NCI-H82 (cell line): ENCODE data around the gene WDR6.

ENCODE experiments used
- DNase-seq: peaks from one replicate; lab custom pipeline; 2025; lab: John Stamatoyannopoulos, UW

The WDR6 gene

DNA sequence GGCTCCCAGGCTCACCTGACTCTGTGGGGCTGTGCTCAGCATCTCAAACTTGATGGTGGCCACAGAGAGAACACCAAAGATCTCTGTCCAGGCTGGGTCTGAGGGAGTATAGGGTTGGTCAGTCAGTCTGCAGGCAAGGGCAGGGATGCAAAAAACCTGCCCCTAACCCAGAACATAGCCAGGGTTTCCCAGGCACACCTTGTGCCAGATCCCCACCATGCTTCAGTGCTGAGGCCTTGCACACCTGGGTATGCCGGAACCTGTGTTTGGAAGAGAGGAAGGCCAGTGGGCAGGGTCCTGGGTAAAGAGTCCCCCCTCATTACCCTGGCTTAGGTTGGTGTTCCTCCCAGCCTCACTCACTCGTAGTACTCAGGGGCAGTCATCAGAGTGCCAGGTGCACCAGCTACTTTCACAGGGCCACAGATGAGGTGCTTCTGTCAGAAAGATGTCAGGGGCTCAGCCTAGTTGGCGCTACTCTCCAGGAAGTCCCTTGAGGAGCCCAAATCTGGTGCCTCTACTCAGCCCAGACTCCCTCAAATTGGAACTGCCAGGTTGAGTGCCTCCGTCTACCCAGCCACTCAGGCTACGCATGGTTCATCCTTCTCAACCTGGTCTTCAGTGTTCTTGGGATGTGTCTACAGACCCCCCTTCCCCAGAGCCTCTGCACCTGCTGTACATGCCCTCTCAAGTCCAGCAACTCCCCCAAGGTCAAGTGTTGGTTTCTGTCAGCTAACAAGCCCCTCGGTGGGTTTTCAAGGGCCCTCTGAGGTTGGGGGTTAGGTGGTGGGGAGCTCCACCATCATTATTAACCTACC is 9.4 kb downstream of the WDR6 start:
- no peak for DNase-seq

- DNase-seq, result peak; percentile 57
Measured at GRCh38 chr3:49017229-49017970, 10.2 kb downstream of the WDR6 start.

- peak; percentile 81 for DNase-seq
Measured at GRCh38 chr3:49017971-49018706, 10.9 kb downstream of the WDR6 start, which contains the start of gene DALRD3. TSS of gene DALRD3 (minus strand) at chr3:49018580. CDS start at chr3:49018564, 16 bp downstream.

GRCh38 chr3:49018707-49019006 is 11.5 kb downstream of the WDR6 start:
- DNase-seq, result no peak

DNA sequence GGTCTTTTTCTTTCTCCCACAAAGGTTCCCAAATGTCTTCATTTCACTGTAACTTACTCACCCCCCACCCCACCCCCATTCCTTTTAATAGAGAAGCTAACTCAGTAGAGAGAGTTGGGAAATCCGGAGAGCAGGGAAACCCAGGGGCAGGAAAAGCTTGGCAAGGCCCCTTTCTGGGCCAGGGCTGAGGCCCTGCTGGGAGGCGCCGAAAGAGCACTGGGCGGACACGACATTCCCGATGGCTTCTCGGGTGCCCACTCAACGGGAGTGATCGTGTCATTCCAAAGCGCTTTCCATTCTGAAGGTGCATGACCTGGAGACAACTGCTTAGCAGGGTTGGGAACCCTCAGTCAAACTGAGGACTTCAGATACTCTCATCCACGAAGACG is 12.7 kb downstream of the WDR6 start:
- no peak for DNase-seq

DNA sequence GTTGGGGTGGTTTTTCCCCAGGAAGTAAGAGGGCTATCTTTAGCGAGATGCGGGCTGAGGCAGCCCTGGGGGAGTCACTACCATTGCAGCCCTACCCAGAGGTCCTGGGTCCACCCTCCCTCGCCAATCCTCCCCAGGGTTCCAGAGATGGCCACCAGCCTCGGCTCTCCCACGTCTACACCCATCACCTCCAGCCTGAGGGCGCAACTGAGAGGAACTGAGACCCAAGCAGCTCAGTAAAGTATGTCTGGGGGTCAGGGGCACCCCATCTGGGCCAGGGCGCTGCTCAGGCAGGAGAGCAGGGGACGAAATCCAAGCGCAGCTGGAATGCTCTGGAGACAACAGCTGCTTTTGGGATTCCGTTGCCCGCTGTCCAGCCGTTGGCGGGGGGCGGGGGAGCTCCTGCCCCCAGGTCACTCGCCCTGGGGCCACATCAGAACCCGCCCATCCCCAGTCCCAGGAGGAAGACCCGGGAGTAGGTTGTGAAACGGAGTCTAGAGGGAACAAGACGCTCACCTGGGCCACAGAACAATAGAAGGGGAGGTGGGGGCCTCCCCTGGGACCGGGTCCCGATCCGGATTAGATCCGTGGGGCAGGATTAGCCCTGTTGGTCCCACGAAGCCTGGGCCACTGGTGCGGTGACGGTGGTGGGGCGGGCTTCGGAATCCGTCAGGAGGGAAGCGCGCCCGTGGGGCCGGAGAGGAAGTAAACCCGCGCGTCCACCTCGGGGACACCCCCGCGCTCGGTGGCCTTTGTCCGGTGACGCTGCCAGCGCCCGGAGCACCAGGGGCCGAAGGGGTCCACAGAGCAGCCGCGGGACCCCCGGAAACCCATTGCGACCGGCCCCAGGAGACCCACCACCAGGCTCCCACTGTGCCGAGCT is 13.4 kb downstream of the WDR6 start:
- peak; percentile 73 for DNase-seq

DNA sequence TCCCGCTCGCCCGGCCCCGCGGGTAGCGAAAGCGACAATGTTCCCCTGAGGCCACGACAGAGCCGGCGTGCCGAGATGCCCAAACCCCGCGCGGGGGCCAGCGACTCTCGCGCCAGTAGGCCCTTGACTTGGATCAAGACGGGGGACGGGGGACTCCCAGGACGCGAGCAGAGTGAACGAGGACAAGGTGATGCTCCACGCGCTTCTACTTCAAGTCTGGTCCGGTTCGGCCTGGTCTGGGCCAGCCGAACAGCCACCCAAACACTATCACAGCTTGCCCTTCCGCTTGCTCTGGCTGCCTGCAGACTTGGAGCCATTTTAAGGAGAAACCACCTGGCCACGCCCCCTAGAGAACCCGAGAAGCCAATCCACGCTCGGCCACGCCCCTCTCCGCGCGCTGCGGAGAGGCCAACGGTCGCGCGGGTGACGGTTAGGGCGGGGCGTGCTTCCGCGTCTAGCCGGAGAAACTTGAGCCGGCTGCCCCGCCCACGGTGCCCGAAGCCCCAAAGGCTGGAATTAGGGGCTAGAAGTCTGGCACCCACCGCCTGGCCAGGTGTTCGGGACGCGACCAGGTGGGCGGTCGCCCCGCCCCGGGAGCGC is 14.1 kb downstream of the WDR6 start:
- peak; percentile 98 for DNase-seq

DNA sequence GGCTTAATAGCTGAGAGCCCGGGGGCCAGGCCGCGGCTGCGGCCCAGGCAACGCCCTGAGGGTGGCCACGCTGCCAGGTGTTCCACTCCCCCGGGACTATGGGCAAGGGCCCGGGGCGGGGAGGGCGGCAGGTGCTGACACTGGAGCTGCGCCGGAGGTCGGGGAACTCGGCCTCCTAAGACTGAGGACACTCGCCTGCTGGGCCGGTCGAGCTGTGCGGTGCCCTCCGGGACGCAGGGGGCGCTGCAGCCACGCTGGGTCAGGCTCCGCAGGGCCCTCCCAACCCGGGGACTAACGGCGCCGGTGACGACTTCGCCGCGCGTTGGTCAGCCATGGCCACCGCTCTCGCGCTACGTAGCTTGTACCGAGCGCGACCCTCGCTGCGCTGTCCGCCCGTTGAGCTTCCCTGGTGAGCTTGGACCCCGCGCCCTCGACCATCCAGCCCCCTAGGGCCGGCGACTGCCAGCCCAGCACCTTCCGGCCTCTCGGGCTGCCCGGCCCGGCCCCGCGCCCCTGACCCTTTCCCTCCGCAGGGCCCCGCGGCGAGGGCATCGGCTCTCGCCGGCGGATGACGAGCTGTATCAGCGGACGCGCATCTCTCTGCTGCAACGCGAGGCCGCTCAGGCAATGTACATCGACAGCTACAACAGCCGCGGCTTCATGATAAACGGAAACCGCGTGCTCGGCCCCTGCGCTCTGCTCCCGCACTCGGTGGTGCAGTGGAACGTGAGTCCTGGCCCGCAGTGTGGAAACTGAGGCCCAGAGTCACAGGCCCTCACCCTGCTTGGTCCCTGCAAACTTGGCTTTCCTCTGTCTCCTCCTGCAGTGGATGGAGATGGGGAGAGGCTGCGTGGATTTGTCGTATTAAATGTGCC is 14.9 kb downstream of the WDR6 start, which contains the start of gene NDUFAF3:
Gene NDUFAF3 (plus strand): TSS at position 309 of the 875 bp plus-strand sequence. CDS start 24 bp downstream, at position 333.
- peak; percentile 92 for DNase-seq

DNA sequence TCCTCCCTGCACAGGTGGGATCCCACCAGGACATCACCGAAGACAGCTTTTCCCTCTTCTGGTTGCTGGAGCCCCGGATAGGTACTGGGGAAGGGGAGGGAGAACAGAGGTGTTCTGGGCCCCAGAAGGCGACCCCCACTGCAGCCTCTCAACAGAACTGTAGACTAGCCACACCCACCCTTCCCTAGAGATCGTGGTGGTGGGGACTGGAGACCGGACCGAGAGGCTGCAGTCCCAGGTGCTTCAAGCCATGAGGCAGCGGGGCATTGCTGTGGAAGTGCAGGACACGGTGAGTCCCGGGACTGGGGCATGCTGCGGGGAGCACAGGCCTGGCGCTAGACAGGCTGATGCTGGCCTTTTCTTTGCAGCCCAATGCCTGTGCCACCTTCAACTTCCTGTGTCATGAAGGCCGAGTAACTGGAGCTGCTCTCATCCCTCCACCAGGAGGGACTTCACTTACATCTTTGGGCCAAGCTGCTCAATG is 15.5 kb downstream of the WDR6 start:
- peak; percentile 60 for DNase-seq

GRCh38 chr3:49023775-49024174 is 16.6 kb downstream of the WDR6 start:
- no peak for DNase-seq

DNA sequence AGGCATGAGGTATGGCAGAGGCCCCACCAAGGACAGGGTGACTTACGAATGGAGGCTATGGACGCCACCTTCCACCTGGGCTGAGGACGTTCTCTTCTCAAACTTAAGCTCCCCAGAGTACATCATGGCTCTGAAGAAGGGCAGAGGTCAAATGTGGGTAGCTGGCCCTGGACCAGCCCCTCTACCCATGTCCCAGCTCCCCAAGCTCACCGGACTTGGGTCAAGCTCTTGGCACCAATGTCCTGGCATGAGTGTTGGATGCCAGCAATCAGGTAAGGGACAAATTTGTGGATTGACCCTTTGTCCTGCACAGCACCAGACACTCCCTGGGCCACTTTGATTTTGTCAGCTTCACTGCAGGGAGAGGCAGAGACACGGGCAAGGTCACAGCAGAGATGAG is 17.3 kb downstream of the WDR6 start:
- no peak for DNase-seq

- DNase-seq, result no peak
Measured at GRCh38 chr3:49025005-49025792, 18.0 kb downstream of the WDR6 start.

- no peak for DNase-seq
Measured at GRCh38 chr3:49025793-49026520, 18.8 kb downstream of the WDR6 start.

- DNase-seq, result no peak
Measured at GRCh38 chr3:49026536-49026935, 19.3 kb downstream of the WDR6 start.

DNA sequence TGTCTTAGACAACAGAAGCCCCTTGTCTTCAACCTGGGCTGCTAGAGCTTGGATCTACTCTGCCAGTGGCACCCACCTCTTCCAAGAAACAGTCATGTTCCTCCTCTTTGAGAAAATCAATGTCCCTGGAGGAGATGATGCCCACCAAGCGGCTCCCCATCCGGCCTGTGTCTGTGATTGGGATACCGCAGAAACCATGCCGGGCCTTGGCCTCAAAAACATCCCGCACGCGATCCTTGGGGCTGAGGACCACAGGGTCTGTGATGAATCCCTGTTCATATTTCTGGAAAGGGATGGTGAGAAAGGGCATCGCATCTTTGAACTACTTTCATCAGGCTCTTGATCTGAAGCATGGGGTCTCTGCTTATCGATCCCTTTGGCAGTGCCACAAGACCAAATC is 20.4 kb downstream of the WDR6 start:
- no peak for DNase-seq

GRCh38 chr3:49028298-49028672 is 21.1 kb downstream of the WDR6 start:
- DNase-seq, result no peak

- DNase-seq, result peak; percentile 94
Measured at GRCh38 chr3:49028673-49029562, 21.7 kb downstream of the WDR6 start, which contains the start of gene IMPDH2. TSS of gene IMPDH2 (minus strand) at chr3:49029398. CDS start at chr3:49029350, 48 bp downstream.

DNA sequence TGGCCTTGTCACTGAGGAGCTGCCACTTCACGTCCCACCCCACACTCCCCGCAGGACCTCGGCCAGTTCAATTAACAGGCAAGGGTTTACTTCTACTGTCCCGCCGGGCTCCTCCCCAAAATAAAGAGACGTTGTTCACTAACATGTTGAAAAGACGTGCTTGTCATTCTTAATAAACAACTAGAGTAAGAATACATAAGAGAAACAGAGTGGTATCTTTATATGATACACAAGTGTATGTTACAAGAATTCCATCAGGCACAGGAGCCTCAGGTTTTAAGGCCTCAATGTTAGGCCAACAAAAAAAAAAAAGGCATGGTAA is 22.3 kb downstream of the WDR6 start:
- no peak for DNase-seq
